Spleen (tissue), 7 donors: ENCODE data around the gene PMIS2.

Experiments used
- CTCF ChIP-seq, 11 experiments: fragments of 200-600 bp in 7 of 11; fragments of 450-650 bp in 4 of 11; sonication (generic) in 4 of 11; IDR thresholded peaks in 8 of 11; conservative IDR thresholded peaks in 3 of 11; 1 replicate in 7 of 11; 2 replicates in 4 of 11; pipeline versions ENCODE4 v1.4.0 to v1.8.0; 2016 to 2021; ENCODE audit warnings: antibody characterized with exemption in 11 of 11, inconsistent platforms in 4 of 11, mild to moderate bottlenecking in 1 of 11
- POLR2A ChIP-seq, 3 donors: fragments of 450-650 bp; IDR thresholded peaks; one replicate each; pipeline ENCODE4 v1.5.1; 2017; ENCODE audit warnings: antibody characterized with exemption in 3 of 3, mild to moderate bottlenecking in 1 of 3
- donor health status: DM: no; HTN: no; CAD: no; lungs with moderate emphysema.
- donor health status: DM: no; HTN: no; CAD: no.
- donor health status: DM: no; HTN: no; CAD: no.

GRCh38 chr19:35587321-35587720 is 1.3 kb downstream of the PMIS2 start:
- no peak for TF ChIP-seq CTCF (IDR thresholded peaks at IDR 0.05 in 8 of 11, conservative IDR thresholded peaks at IDR 0.05 in 3 of 11)
- no peak for TF ChIP-seq POLR2A (IDR thresholded peaks at IDR 0.05)
